HL-60 (cell line): ENCODE measurements around the gene PMEPA1.

ENCODE experiments used
- DNase-seq, 2 experiments: peaks; one replicate each; pipeline ENCODE4 v3.0.0-alpha.2; 2010 to 2020; ENCODE audit warnings: low read depth in 1 of 2, low spot score in 1 of 2
- H3K27ac ChIP-seq: fragments of 250-450 bp; sonication (Bioruptor Pico); replicated peaks from 2 replicates; pipeline ENCODE4 v1.5.1; 2020; ENCODE audit warnings: mild to moderate bottlenecking, moderate library complexity
- H3K27me3 ChIP-seq: fragments of 250-450 bp; sonication (Bioruptor Pico); 2 replicates; pipeline ENCODE4 v1.5.1; 2021; ENCODE audit warnings: mild to moderate bottlenecking, moderate library complexity; ENCODE audit not compliant: insufficient read depth, poor library complexity, severe bottlenecking
- H3K4me3 ChIP-seq: replicated peaks from 2 replicates; pipeline ENCODE4 v1.5.1; 2011; ENCODE audit warnings: mild to moderate bottlenecking, control low read depth, low read length; ENCODE audit not compliant: insufficient read depth
- CTCF ChIP-seq: IDR thresholded peaks from one replicate; pipeline ENCODE4 v1.5.1; 2011; ENCODE audit warnings: low read length, control low read depth, inconsistent platforms; ENCODE audit not compliant: insufficient read depth
- GABPA ChIP-seq: IDR thresholded peaks from 2 replicates; pipeline ENCODE4 v1.6.1; 2012; ENCODE audit warnings: low read depth
- POLR2AphosphoS5 ChIP-seq: IDR thresholded peaks from 2 replicates; pipeline ENCODE4 v1.6.1; 2012; ENCODE audit warnings: low read depth
- SPI1 ChIP-seq: IDR thresholded peaks from 2 replicates; pipeline ENCODE4 v1.6.1; 2012; ENCODE audit warnings: low read depth, mild to moderate bottlenecking, borderline replicate concordance
- TF ChIP-seq, protein P1 (sequence below): IDR thresholded peaks from 2 replicates; pipeline ENCODE4 v1.6.1; 2012; ENCODE audit warnings: low read depth; ENCODE audit not compliant: insufficient replicate concordance

PMEPA1 gene

GRCh38 chr20:57712341-57712740 lies 2.5 kb upstream of the PMEPA1 start:
- TF ChIP-seq POLR2AphosphoS5 (no peak), GABPA (no peak), SPI1 (no peak), CTCF (no peak)
- TF ChIP-seq, protein P1, sequence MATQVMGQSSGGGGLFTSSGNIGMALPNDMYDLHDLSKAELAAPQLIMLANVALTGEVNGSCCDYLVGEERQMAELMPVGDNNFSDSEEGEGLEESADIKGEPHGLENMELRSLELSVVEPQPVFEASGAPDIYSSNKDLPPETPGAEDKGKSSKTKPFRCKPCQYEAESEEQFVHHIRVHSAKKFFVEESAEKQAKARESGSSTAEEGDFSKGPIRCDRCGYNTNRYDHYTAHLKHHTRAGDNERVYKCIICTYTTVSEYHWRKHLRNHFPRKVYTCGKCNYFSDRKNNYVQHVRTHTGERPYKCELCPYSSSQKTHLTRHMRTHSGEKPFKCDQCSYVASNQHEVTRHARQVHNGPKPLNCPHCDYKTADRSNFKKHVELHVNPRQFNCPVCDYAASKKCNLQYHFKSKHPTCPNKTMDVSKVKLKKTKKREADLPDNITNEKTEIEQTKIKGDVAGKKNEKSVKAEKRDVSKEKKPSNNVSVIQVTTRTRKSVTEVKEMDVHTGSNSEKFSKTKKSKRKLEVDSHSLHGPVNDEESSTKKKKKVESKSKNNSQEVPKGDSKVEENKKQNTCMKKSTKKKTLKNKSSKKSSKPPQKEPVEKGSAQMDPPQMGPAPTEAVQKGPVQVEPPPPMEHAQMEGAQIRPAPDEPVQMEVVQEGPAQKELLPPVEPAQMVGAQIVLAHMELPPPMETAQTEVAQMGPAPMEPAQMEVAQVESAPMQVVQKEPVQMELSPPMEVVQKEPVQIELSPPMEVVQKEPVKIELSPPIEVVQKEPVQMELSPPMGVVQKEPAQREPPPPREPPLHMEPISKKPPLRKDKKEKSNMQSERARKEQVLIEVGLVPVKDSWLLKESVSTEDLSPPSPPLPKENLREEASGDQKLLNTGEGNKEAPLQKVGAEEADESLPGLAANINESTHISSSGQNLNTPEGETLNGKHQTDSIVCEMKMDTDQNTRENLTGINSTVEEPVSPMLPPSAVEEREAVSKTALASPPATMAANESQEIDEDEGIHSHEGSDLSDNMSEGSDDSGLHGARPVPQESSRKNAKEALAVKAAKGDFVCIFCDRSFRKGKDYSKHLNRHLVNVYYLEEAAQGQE, result no peak
- Histone ChIP-seq H3K27me3 (peaks cover 32% of the 10 kb centered on the region), H3K27ac (no peak overlapping the region), H3K4me3 (no peak overlapping the region)
- DNase-seq, result no peak

DNA sequence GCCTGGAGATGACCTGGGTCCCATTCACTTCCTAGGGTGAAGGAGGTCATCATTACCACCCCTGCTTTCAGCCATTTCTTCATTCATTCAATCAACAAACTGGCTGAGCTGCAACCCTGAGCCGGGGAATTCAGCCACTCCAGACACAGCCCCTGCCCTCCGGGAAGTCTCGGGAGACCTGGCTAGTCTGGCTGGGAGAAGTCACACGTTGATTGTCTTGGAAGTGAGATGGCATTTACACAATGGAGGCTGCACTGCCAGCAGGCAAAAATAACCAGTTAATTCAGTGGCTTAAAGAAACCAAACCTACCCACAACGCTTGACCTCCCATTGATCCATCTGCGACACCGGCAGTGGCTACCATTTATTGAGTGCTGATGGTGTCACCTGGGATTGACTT lies 2.0 kb upstream of the PMEPA1 start:
- no peak for DNase-seq
- H3K27ac ChIP-seq, result no peak overlapping the region
- H3K27me3 ChIP-seq, result peaks cover 35% of the 10 kb centered on the region
- no peak for TF ChIP-seq SPI1
- no peak overlapping the region for H3K4me3 ChIP-seq

GRCh38 chr20:57711311-57711712 lies 1.5 kb upstream of the PMEPA1 start:
- peaks cover 35% of the 10 kb centered on the region for H3K27me3 ChIP-seq
- H3K4me3 ChIP-seq, result no peak overlapping the region
- no peak for DNase-seq
- TF ChIP-seq SPI1 (no peak), POLR2AphosphoS5 (no peak), CTCF (no peak)
- TF ChIP-seq, protein P1, result no peak
- H3K27ac ChIP-seq, result no peak overlapping the region

GRCh38 chr20:57710841-57711240 lies 1.0 kb upstream of the PMEPA1 start:
- Histone ChIP-seq H3K27me3 (peaks cover 36% of the 10 kb centered on the region), H3K27ac (no peak overlapping the region)
- TF ChIP-seq POLR2AphosphoS5, result no peak
- TF ChIP-seq SPI1, result no peak
- no peak for TF ChIP-seq GABPA
- TF ChIP-seq CTCF, result no peak
- TF ChIP-seq, protein P1, result no peak

More at GRCh38 chr20:57710841-57711240, 1.0 kb upstream of the PMEPA1 start:
- H3K4me3 ChIP-seq, result no peak overlapping the region
- DNase-seq, result no peak
